SK-N-SH (cell line): ENCODE measurements around the gene FBXO47. TPM values are rescaled to one million over a fixed set of nuclear protein-coding genes. Genes with fewer than 3 reads are reported as not detected.

Experiments used
- CTCF ChIA-PET: fragments of 300-600, 350-600 bp; formaldehyde crosslinking; extraction: SDS; loops from one replicate; lab custom pipeline; 2021; lab: Yijun Ruan, JAX
- POLR2A ChIA-PET: fragments of 350-600 bp; sonication (Branson Sonifier 250); formaldehyde crosslinking; extraction: SDS; loops from one replicate; lab custom pipeline; 2020; ENCODE audit warnings: antibody characterized with exemption, inconsistent platforms; lab: Yijun Ruan, JAX
- DNase-seq: peaks from one replicate; pipeline ENCODE4 v3.0.0; 2012
- H2AFZ ChIP-seq: fragments of 200-600 bp; sonication (generic); 2 replicates; pipeline ENCODE4 v1.8.1; 2016; ENCODE audit warnings: antibody characterized with exemption, mild to moderate bottlenecking, low read depth
- H3F3A ChIP-seq: fragments of 200-600 bp; sonication (generic); replicated peaks from 2 replicates; pipeline ENCODE3; 2016; ENCODE audit warnings: antibody characterized with exemption, mild to moderate bottlenecking; ENCODE audit not compliant: insufficient read depth
- H3K27ac ChIP-seq, 2 experiments: fragments of 200-500 bp in 1 of 2; fragments of 200-600 bp in 1 of 2; sonication (Bioruptor generic) in 1 of 2; sonication (generic), shearing (Covaris generic) in 1 of 2; 2 replicates each; pipeline versions ENCODE4 v1.5.1 to v1.6.1; 2014 to 2016; ENCODE audit warnings: low read depth in 2 of 2, inconsistent platforms in 1 of 2, low read length in 1 of 2, mild to moderate bottlenecking in 1 of 2, mixed read lengths in 1 of 2
- H3K27me3 ChIP-seq: fragments of 200-600 bp; sonication (generic), shearing (Covaris generic); 2 replicates; pipeline ENCODE4 v1.6.1; 2016; ENCODE audit warnings: mixed run types; ENCODE audit not compliant: insufficient read depth
- H3K36me3 ChIP-seq, 2 experiments: fragments of 200-500 bp in 1 of 2; fragments of 200-600 bp in 1 of 2; sonication (Bioruptor generic) in 1 of 2; sonication (generic) in 1 of 2; replicated peaks in 1 of 2; 2 replicates each; pipeline versions ENCODE3 to v1.5.1; 2014 to 2016; ENCODE audit warnings: low read length in 1 of 2, mild to moderate bottlenecking in 1 of 2; ENCODE audit not compliant: insufficient read depth in 2 of 2, control insufficient read depth in 1 of 2
- H3K4me1 ChIP-seq, 2 experiments: fragments of 200-500 bp in 1 of 2; fragments of 200-600 bp in 1 of 2; sonication (Bioruptor generic) in 1 of 2; sonication (generic), shearing (Covaris generic) in 1 of 2; 2 replicates each; pipeline versions ENCODE4 v1.5.1 to v1.6.1; 2014 to 2016; ENCODE audit warnings: low read depth in 1 of 2, low read length in 1 of 2, mixed run types in 1 of 2; ENCODE audit not compliant: insufficient read depth in 2 of 2, control insufficient read depth in 1 of 2
- H3K4me2 ChIP-seq: fragments of 200-600 bp; sonication (generic), shearing (Covaris generic); 2 replicates; pipeline ENCODE4 v1.6.1; 2017; ENCODE audit warnings: mixed run types
- H3K4me3 ChIP-seq, 2 experiments: fragments of 200-500 bp in 1 of 2; fragments of 200-600 bp in 1 of 2; sonication (Bioruptor generic) in 1 of 2; sonication (generic), shearing (Covaris generic) in 1 of 2; 2 replicates each; pipeline versions ENCODE4 v1.5.1 to v1.8.1; 2014 to 2016; ENCODE audit warnings: low read depth in 2 of 2, inconsistent platforms in 1 of 2, low read length in 1 of 2, mild to moderate bottlenecking in 1 of 2, mixed read lengths in 1 of 2, moderate library complexity in 1 of 2
- H3K79me2 ChIP-seq: fragments of 200-600 bp; sonication (generic); 2 replicates; pipeline ENCODE4 v1.8.1; 2017; ENCODE audit warnings: mild to moderate bottlenecking; ENCODE audit not compliant: insufficient read depth
- H3K9ac ChIP-seq: fragments of 200-600 bp; sonication (generic); 2 replicates; pipeline ENCODE4 v1.6.1; 2017; ENCODE audit warnings: mixed run types
- H3K9me2 ChIP-seq: fragments of 200-600 bp; sonication (generic); 2 replicates; pipeline ENCODE4 v1.6.1; 2017; ENCODE audit warnings: mixed run types
- H3K9me3 ChIP-seq: fragments of 200-600 bp; sonication (generic); 2 replicates; pipeline ENCODE4 v1.6.1; 2017; ENCODE audit warnings: mixed run types, mild to moderate bottlenecking, moderate library complexity
- H4K20me1 ChIP-seq: fragments of 200-600 bp; sonication (generic); 2 replicates; pipeline ENCODE4 v1.6.1; 2017; ENCODE audit warnings: mild to moderate bottlenecking, mixed run types; ENCODE audit not compliant: insufficient read depth
- ELF1 ChIP-seq: IDR thresholded peaks from 2 replicates; pipeline ENCODE4 v1.4.0; 2012
- GATA2 ChIP-seq: sonication (generic); formaldehyde crosslinking; IDR thresholded peaks from 2 replicates; pipeline ENCODE4 v1.5.0; 2020; ENCODE audit warnings: mild to moderate bottlenecking, missing genetic modification reagents
- JUND ChIP-seq: IDR thresholded peaks from 2 replicates; pipeline ENCODE4 v1.4.0; 2012
- NFIC ChIP-seq: IDR thresholded peaks from 2 replicates; pipeline ENCODE4 v1.4.0; 2012; ENCODE audit warnings: borderline replicate concordance
- NRF1 ChIP-seq: IDR thresholded peaks from 2 replicates; pipeline ENCODE4 v1.6.1; 2012; ENCODE audit warnings: low read depth, mild to moderate bottlenecking, low read length
- RAD21 ChIP-seq: IDR thresholded peaks from 2 replicates; pipeline ENCODE4 v1.6.1; 2012; ENCODE audit warnings: mild to moderate bottlenecking, low read length
- RFX5 ChIP-seq: IDR thresholded peaks from 2 replicates; pipeline ENCODE4 v1.6.1; 2012; ENCODE audit warnings: mild to moderate bottlenecking, improper control_type of control experiment, low read length
- SMC3 ChIP-seq: IDR thresholded peaks from 2 replicates; pipeline ENCODE4 v1.6.1; 2012; ENCODE audit warnings: low read depth, low read length, improper control_type of control experiment
- TAF1 ChIP-seq: IDR thresholded peaks from 2 replicates; pipeline ENCODE4 v1.6.1; 2012; ENCODE audit warnings: low read depth, mild to moderate bottlenecking, low read length, moderate library complexity, borderline replicate concordance
- TCF12 ChIP-seq: IDR thresholded peaks from 2 replicates; pipeline ENCODE4 v1.4.0; 2012
- WGBS: methylation state at CpG from one replicate; pipeline ENCODE4 v1.1.6; 2017; ENCODE audit warnings: low lambda C conversion rate; 5-methylcytosine and 5-hydroxymethylcytosine counted together
- polyA plus RNA-seq, 3 experiments: library from polyadenylated mRNA; depleted of rRNA; stranded (reverse); fragments of >200 nt; gene quantifications; 2 replicates each; pipeline ENCODE4 v1.2.3, GENCODE V29; 2012
- TF ChIP-seq, protein P1 (sequence below): IDR thresholded peaks from 2 replicates; pipeline ENCODE4 v1.4.0; 2012; ENCODE audit warnings: low read depth, borderline replicate concordance

FBXO47 gene
- polyA plus RNA-seq, 1 of the 3 experiments (the other 2 are of a cell fraction) = not detected

DNA sequence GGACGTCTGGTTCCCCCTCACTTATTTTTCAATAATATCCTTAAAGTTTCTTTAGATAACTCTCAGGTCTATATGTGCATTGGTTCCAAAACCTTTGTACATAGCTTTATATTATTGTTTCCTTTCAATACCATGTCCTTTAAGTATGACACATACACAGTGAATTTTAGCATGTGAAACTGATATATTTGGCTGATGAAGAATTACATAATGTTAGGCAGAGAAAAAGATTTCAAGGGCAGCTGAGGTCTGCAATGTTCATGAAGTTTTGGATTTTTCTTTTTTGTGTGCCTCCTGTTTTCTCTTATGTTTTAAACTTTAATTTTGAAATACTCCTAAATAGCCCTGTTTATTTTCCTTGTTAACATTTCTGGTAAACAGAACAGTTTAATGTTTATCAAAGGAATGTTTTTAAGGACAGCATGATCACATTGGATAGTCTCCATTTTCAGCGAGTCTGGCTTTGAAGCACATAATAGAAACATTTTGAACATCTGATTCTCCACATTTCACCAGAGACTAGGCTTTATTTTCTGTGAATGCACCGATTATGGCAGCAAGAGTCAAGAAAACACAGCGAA lies 32.9 kb upstream of the FBXO47 start:
- no peak overlapping the region for H3K9ac ChIP-seq
- no peaks in the 10 kb centered on the region for H3K27me3 ChIP-seq
- POLR2A ChIA-PET = no interaction called here
- no peaks in the 10 kb centered on the region for H3K4me1 ChIP-seq
- H3K4me2 ChIP-seq = no peak overlapping the region
- no peaks in the 10 kb centered on the region for H3K9me2 ChIP-seq
- no peak overlapping the region for H2AFZ ChIP-seq
- H3K4me3 ChIP-seq = no peak overlapping the region
- WGBS = 32% methylated on average over 4 of the region's 4 CpGs
- TF ChIP-seq SMC3 (no peak), ELF1 (no peak), NFIC (no peak), RAD21 (no peak), RFX5 (no peak), TAF1 (no peak), JUND (no peak), GATA2 (no peak)
- H3K9me3 ChIP-seq = peaks cover 5% of the 10 kb centered on the region; the same call in 1 of the 2 replicates
- H3K36me3 ChIP-seq = no peaks in the 10 kb centered on the region
- H4K20me1 ChIP-seq = no peaks in the 10 kb centered on the region
- no peak overlapping the region for H3K27ac ChIP-seq
- no peaks in the 10 kb centered on the region for H3K79me2 ChIP-seq
- DNase-seq = no peak
- CTCF ChIA-PET = interaction anchor here (0.8 to 2.1 kb wide), 5 partner anchors 17 to 232 kb away, joined by 3 to 8 read pairs (median 4); no protein-coding TSS in a partner anchor
- H3F3A ChIP-seq = no peaks in the 10 kb centered on the region

- ChIA-PET POLR2A (no interaction called here), CTCF (interaction anchor here (1.4 kb wide), 1 partner anchor 156 kb away, joined by 4 read pairs; no protein-coding TSS in a partner anchor)
Observed at GRCh38 chr17:38996660-38997337, 29.6 kb upstream of the FBXO47 start.

More at GRCh38 chr17:38996660-38997337, 29.6 kb upstream of the FBXO47 start:
- TF ChIP-seq, protein P1, sequence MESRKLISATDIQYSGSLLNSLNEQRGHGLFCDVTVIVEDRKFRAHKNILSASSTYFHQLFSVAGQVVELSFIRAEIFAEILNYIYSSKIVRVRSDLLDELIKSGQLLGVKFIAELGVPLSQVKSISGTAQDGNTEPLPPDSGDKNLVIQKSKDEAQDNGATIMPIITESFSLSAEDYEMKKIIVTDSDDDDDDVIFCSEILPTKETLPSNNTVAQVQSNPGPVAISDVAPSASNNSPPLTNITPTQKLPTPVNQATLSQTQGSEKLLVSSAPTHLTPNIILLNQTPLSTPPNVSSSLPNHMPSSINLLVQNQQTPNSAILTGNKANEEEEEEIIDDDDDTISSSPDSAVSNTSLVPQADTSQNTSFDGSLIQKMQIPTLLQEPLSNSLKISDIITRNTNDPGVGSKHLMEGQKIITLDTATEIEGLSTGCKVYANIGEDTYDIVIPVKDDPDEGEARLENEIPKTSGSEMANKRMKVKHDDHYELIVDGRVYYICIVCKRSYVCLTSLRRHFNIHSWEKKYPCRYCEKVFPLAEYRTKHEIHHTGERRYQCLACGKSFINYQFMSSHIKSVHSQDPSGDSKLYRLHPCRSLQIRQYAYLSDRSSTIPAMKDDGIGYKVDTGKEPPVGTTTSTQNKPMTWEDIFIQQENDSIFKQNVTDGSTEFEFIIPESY = no peak
- TF ChIP-seq NRF1 (no peak), TCF12 (no peak)
- H3K9me2 ChIP-seq = no peaks in the 10 kb centered on the region
- no peaks in the 10 kb centered on the region for H3K27me3 ChIP-seq
- no peaks in the 10 kb centered on the region for H3K36me3 ChIP-seq
- DNase-seq = no peak
- H3K79me2 ChIP-seq = no peaks in the 10 kb centered on the region
- no peaks in the 10 kb centered on the region for H3F3A ChIP-seq
- WGBS = 38% methylated on average over 5 of the region's 5 CpGs
- no peak overlapping the region for H3K4me2 ChIP-seq
- H3K27ac ChIP-seq = no peak overlapping the region
- H4K20me1 ChIP-seq = no peaks in the 10 kb centered on the region
- no peak overlapping the region for H3K4me3 ChIP-seq
- no peak overlapping the region for H2AFZ ChIP-seq
- H3K9ac ChIP-seq = no peak overlapping the region
- no peaks in the 10 kb centered on the region for H3K4me1 ChIP-seq
- peaks cover 5% of the 10 kb centered on the region; the same call in 1 of the 2 replicates for H3K9me3 ChIP-seq
